Mesenchymal stem cell (in vitro differentiated cells and primary cell): ENCODE data around the gene CCDC43.
"Not testable (repeated sequence)": the region's sequence is repeated elsewhere in the genome, so short reads cannot be mapped to it uniquely, and the experiment has no call there.

Experiments
- DNase-seq: peaks from one replicate; pipeline ENCODE4 v3.0.0-alpha.2; 2013
- H2AFZ ChIP-seq: one replicate; pipeline ENCODE4 v1.6.1; 2013; ENCODE audit warnings: low read depth, mild to moderate bottlenecking, control low read depth, inconsistent platforms, low read length, moderate library complexity
- H2AK5ac ChIP-seq: 2 replicates; pipeline ENCODE4 v1.6.1; 2013; ENCODE audit warnings: low read length, moderate library complexity, mild to moderate bottlenecking, inconsistent platforms; ENCODE audit not compliant: severe bottlenecking
- H2BK120ac ChIP-seq: one replicate; pipeline ENCODE4 v1.6.1; 2013; ENCODE audit warnings: low read depth, mild to moderate bottlenecking, inconsistent platforms, low read length, moderate library complexity
- H2BK12ac ChIP-seq, 2 experiments: one replicate each; pipeline ENCODE4 v1.6.1; 2013; ENCODE audit warnings: inconsistent platforms in 2 of 2, low read length in 2 of 2, mild to moderate bottlenecking in 2 of 2, moderate library complexity in 2 of 2, control low read depth in 1 of 2
- H2BK15ac ChIP-seq: one replicate; pipeline ENCODE4 v1.6.1; 2013; ENCODE audit warnings: mild to moderate bottlenecking, low read depth, inconsistent platforms; ENCODE audit not compliant: poor library complexity, severe bottlenecking
- H2BK5ac ChIP-seq: 2 replicates; pipeline ENCODE4 v1.6.1; 2013; ENCODE audit warnings: low read depth, mild to moderate bottlenecking, low read length, control low read depth, inconsistent platforms; ENCODE audit not compliant: poor library complexity, severe bottlenecking
- H3K14ac ChIP-seq, 2 experiments: one replicate each; pipeline ENCODE4 v1.6.1; 2013; ENCODE audit warnings: inconsistent platforms in 2 of 2, low read length in 2 of 2, control low read depth in 1 of 2, mild to moderate bottlenecking in 1 of 2, moderate library complexity in 1 of 2
- H3K18ac ChIP-seq, 2 experiments: one replicate each; pipeline ENCODE4 v1.6.1; 2013; ENCODE audit warnings: inconsistent platforms in 2 of 2, low read length in 2 of 2, control low read depth in 1 of 2, low read depth in 1 of 2, mild to moderate bottlenecking in 1 of 2
- H3K23ac ChIP-seq, 2 experiments: one replicate each; pipeline ENCODE4 v1.6.1; 2013; ENCODE audit warnings: inconsistent platforms in 2 of 2, low read length in 2 of 2, mild to moderate bottlenecking in 2 of 2, moderate library complexity in 2 of 2, control low read depth in 1 of 2
- H3K27ac ChIP-seq: 2 replicates; pipeline ENCODE4 v1.5.1; 2013; ENCODE audit warnings: mild to moderate bottlenecking, moderate library complexity, low read length, control low read depth, inconsistent platforms; ENCODE audit not compliant: poor library complexity, severe bottlenecking
- H3K27me3 ChIP-seq, 2 experiments: 2 replicates each; pipeline versions ENCODE4 v1.6.1 to v1.7.0; 2013; ENCODE audit warnings: low read length in 2 of 2, mild to moderate bottlenecking in 2 of 2, moderate library complexity in 2 of 2, control low read depth in 1 of 2, inconsistent platforms in 1 of 2; ENCODE audit not compliant: control insufficient read depth in 1 of 2, insufficient read depth in 1 of 2
- H3K36me3 ChIP-seq, 2 experiments: 2 replicates each; pipeline versions ENCODE4 v1.6.1 to v1.7.0; 2013; ENCODE audit warnings: low read length in 2 of 2, control low read depth in 1 of 2, inconsistent platforms in 1 of 2, low read depth in 1 of 2, mild to moderate bottlenecking in 1 of 2; ENCODE audit not compliant: insufficient read depth in 2 of 2, control insufficient read depth in 1 of 2
- H3K4ac ChIP-seq, 2 experiments: one replicate each; pipeline ENCODE4 v1.6.1; 2013; ENCODE audit warnings: inconsistent platforms in 2 of 2, low read length in 2 of 2, mild to moderate bottlenecking in 2 of 2, moderate library complexity in 2 of 2, control low read depth in 1 of 2, low read depth in 1 of 2
- H3K4me1 ChIP-seq: 2 replicates; pipeline ENCODE4 v1.6.1; 2013; ENCODE audit warnings: low read depth, low read length, control low read depth; ENCODE audit not compliant: control insufficient read depth, insufficient read depth
- H3K4me2 ChIP-seq: 2 replicates; pipeline ENCODE4 v1.6.1; 2013; ENCODE audit warnings: low read length, mild to moderate bottlenecking, inconsistent platforms; ENCODE audit not compliant: poor library complexity, severe bottlenecking
- H3K4me3 ChIP-seq, 2 experiments: 2 replicates each; pipeline versions ENCODE4 v1.5.1 to v1.7.0; 2013; ENCODE audit warnings: low read length in 2 of 2, mild to moderate bottlenecking in 2 of 2, control low read depth in 1 of 2, low read depth in 1 of 2; ENCODE audit not compliant: insufficient read depth in 1 of 2
- H3K79me1 ChIP-seq: replicated peaks from 2 replicates; pipeline ENCODE4 v1.6.1; 2013; ENCODE audit warnings: mild to moderate bottlenecking, control low read depth, low read length, inconsistent platforms; ENCODE audit not compliant: poor library complexity, severe bottlenecking
- H3K9ac ChIP-seq: 2 replicates; pipeline ENCODE4 v1.7.0; 2013; ENCODE audit warnings: mild to moderate bottlenecking, low read length, moderate library complexity
- H3K9me3 ChIP-seq: 2 replicates; pipeline ENCODE4 v1.7.0; 2013; ENCODE audit warnings: mild to moderate bottlenecking, low read length; ENCODE audit not compliant: control insufficient read depth
- H4K8ac ChIP-seq: one replicate; pipeline ENCODE4 v1.6.1; 2013; ENCODE audit warnings: inconsistent platforms, mild to moderate bottlenecking, low read length, moderate library complexity
- H4K91ac ChIP-seq: one replicate; pipeline ENCODE4 v1.6.1; 2013; ENCODE audit warnings: mild to moderate bottlenecking, low read length, inconsistent platforms
- WGBS: methylation state at CpG from one replicate; pipeline ENCODE4 v1.1.7; 2013; ENCODE audit warnings: mixed read lengths; 5-methylcytosine and 5-hydroxymethylcytosine counted together

Gene CCDC43

GRCh38 chr17:44719444-44719843, 29.9 kb upstream of the CCDC43 start:
- Histone ChIP-seq H3K18ac (no peak overlapping the region), H2BK12ac (no peak overlapping the region), H3K79me1 (peaks cover 4% of the 10 kb centered on the region), H2AFZ (no peak overlapping the region), H2BK120ac (no peak overlapping the region), H3K4me3 (no peak overlapping the region), H4K91ac (no peak overlapping the region), H2BK5ac (no peak overlapping the region), H3K4me1 (no peaks in the 10 kb centered on the region), H3K27ac (no peak overlapping the region), H4K8ac (no peak overlapping the region), H3K14ac (no peak overlapping the region), H2BK15ac (no peak overlapping the region), H3K27me3 (no peaks in the 10 kb centered on the region), H3K36me3 (peaks cover 0 to 5% of the 10 kb centered on the region in 2 experiments), H3K9ac (no peak overlapping the region), H2AK5ac (no peak overlapping the region), H3K4ac (no peak overlapping the region), H3K9me3 (no peaks in the 10 kb centered on the region), H3K23ac (no peak overlapping the region), H3K4me2 (no peak overlapping the region)
- 100% methylated on average over 1 of the region's 1 CpG for WGBS
- DNase-seq: no peak

- no peaks in the 10 kb centered on the region for H3K27me3 ChIP-seq
- peak within 1 kb of the TSS; percentile 27 for H2BK120ac ChIP-seq
- H2BK12ac ChIP-seq: no peak within 1 kb of the TSS
- H3K23ac ChIP-seq: peak within 1 kb of the TSS in 1 of 2 experiments; percentile 20
- peak within 1 kb of the TSS; percentile 65 for H4K8ac ChIP-seq
- peak within 1 kb of the TSS; percentile 81 to 91 for H3K4me3 ChIP-seq
- peak within 1 kb of the TSS; percentile 84 for H3K4me2 ChIP-seq
- H3K36me3 ChIP-seq: no peaks in the 10 kb centered on the region
- H2BK15ac ChIP-seq: no peak within 1 kb of the TSS
- H3K4me1 ChIP-seq: peaks cover 6% of the 10 kb centered on the region
- H2AFZ ChIP-seq: peak within 1 kb of the TSS; percentile 80
- H3K27ac ChIP-seq: peak within 1 kb of the TSS; percentile 73
- DNase-seq: peak; percentile 95
- peak within 1 kb of the TSS; percentile 52 for H4K91ac ChIP-seq
- peak within 1 kb of the TSS; percentile 65 for H2AK5ac ChIP-seq
- no peak within 1 kb of the TSS for H2BK5ac ChIP-seq
- WGBS: under 1% methylated on average over 52 of the region's 52 CpGs
- H3K79me1 ChIP-seq: peaks cover 14% of the 10 kb centered on the region
- peak within 1 kb of the TSS; percentile 40 to 59 for H3K18ac ChIP-seq
- no peaks in the 10 kb centered on the region for H3K9me3 ChIP-seq
- peak within 1 kb of the TSS in 1 of 2 experiments; percentile 44 for H3K14ac ChIP-seq
- peak within 1 kb of the TSS in 1 of 2 experiments; percentile 8 for H3K4ac ChIP-seq
- H3K9ac ChIP-seq: peak within 1 kb of the TSS; percentile 83
Measured at GRCh38 chr17:44708401-44709263, 19.1 kb upstream of the CCDC43 start, which contains the start of gene DBF4B. Gene DBF4B (plus strand): TSS chr17:44708665. CDS start chr17:44708821, 156 bp downstream.

GRCh38 chr17:44707755-44708400, 18.3 kb upstream of the CCDC43 start:
- Histone ChIP-seq H2BK5ac (no peak overlapping the region), H3K4me1 (peaks cover 6% of the 10 kb centered on the region), H2BK120ac (peak overlapping the region; percentile 27), H3K4ac (no peak overlapping the region), H3K18ac (no peak overlapping the region), H3K14ac (no peak overlapping the region), H3K79me1 (peaks cover 12% of the 10 kb centered on the region), H3K36me3 (no peaks in the 10 kb centered on the region), H3K4me3 (peak overlapping the region in 1 of 2 experiments; percentile 91), H2AK5ac (peak overlapping the region; percentile 65), H4K91ac (no peak overlapping the region), H3K27me3 (no peaks in the 10 kb centered on the region), H2BK12ac (no peak overlapping the region), H3K9ac (peak overlapping the region; percentile 83), H2BK15ac (no peak overlapping the region), H3K9me3 (no peaks in the 10 kb centered on the region), H3K4me2 (peak overlapping the region; percentile 57), H4K8ac (no peak overlapping the region), H2AFZ (no peak overlapping the region), H3K27ac (no peak overlapping the region), H3K23ac (no peak overlapping the region)
- DNase-seq: no peak
- WGBS: 54% methylated on average over 4 of the region's 4 CpGs

DNA sequence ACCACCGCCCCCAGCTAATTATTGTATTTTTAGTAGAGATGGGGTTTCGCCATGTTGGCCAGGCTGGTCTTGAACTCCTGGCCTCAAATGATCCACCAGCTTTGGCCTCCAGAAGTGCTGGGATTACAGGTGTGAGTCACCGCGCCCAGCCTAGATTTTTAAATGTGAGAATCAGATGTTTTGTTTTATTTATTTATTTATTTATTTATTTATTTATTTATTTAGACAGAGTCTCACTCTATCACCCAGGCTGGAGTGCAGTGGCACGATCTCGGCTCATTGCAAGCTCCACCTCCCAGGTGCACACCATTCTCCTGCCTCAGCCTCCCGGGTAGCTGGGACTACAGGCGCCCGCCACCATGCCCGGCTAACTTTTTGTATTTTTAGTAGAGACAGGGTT, 10.7 kb upstream of the CCDC43 start:
- not testable (repeated sequence) for H3K4ac ChIP-seq, H3K79me1 ChIP-seq, H2AFZ ChIP-seq, H3K4me1 ChIP-seq, H2AK5ac ChIP-seq, H4K8ac ChIP-seq, H2BK12ac ChIP-seq, H3K4me3 ChIP-seq, H3K36me3 ChIP-seq, DNase-seq, H2BK5ac ChIP-seq, H4K91ac ChIP-seq, H3K4me2 ChIP-seq, H3K9ac ChIP-seq, H3K18ac ChIP-seq, H2BK15ac ChIP-seq, H2BK120ac ChIP-seq, H3K9me3 ChIP-seq, H3K27me3 ChIP-seq, H3K23ac ChIP-seq, H3K27ac ChIP-seq, H3K14ac ChIP-seq
- WGBS: 84% methylated on average over 6 of the region's 10 CpGs
